HEK293 (cell line): Measurements from ENCODE around the gene LRRC43.

Experiments
- TRIM28 ChIP-seq: IDR thresholded peaks from 2 replicates; pipeline ENCODE4 v1.6.1; 2011; ENCODE audit warnings: low read length, control low read depth, borderline replicate concordance
- ZBTB7A ChIP-seq: fragments of 450-650 bp; formaldehyde crosslinking; IDR thresholded peaks from 2 replicates; pipeline ENCODE4 v1.5.1; 2016; ENCODE audit warnings: low read depth, missing biosample characterization, missing genetic modification characterization
- ZNF416 ChIP-seq: fragments of 450-650 bp; formaldehyde crosslinking; IDR thresholded peaks from 2 replicates; pipeline ENCODE4 v1.5.1; 2016; ENCODE audit warnings: missing biosample characterization, missing genetic modification characterization

DNA sequence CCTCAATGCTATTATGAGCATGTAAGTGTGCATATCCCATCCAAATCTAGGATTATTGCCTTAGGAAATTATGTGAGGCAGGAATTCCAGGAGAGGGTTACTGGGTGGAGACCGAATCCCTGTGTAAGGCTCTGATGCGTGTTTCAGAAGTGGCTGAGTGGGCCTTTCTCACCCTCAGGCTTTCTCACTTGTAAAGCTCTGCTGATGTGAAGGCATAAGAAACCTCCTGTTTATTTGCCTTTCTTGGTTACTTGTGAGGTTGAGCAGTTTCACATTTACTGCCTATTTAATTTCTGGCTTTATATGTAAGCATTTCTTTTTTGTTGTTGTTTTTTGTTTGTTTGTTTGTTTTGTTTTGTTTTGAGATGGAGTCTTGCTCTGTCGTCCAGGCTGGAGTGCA lies 19.9 kb upstream of the LRRC43 start:
- no peak for TF ChIP-seq TRIM28
- TF ChIP-seq ZNF416 (tag by site-specific recombination): no peak
- TF ChIP-seq ZBTB7A (tag by site-specific recombination): no peak
